HCEC 1CT (cell line): ENCODE data around the gene ACACB.
"Not testable (repeated sequence)": the region's sequence is repeated elsewhere in the genome, so short reads cannot be mapped to it uniquely, and the experiment has no call there.

Source experiments
- DNase-seq: peaks from one replicate; pipeline ENCODE4 v3.0.0-alpha.2; 2017

The ACACB gene

GRCh38 chr12:109147126-109147525 is 30.7 kb downstream of the ACACB start:
- not testable (repeated sequence) for DNase-seq

DNA sequence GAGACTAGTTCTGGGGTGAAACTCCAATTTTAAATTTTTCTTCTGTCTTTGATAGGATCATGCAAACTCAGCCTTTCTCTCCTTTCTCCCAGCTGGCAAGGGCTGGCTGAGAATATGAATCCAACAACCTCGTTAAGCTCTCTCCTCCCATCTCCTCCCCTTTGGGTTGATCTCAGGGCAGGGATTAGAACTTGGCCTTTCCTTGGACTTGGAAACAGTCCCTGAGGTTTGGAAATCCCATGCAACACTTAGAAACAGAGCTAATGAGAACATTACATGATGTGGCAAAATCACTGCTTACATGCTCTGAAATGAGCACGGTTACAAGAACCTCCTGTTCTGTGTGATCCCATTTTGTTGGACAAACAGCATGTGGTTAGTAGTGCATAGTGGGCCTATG is 31.6 kb downstream of the ACACB start:
- DNase-seq = no peak

DNA sequence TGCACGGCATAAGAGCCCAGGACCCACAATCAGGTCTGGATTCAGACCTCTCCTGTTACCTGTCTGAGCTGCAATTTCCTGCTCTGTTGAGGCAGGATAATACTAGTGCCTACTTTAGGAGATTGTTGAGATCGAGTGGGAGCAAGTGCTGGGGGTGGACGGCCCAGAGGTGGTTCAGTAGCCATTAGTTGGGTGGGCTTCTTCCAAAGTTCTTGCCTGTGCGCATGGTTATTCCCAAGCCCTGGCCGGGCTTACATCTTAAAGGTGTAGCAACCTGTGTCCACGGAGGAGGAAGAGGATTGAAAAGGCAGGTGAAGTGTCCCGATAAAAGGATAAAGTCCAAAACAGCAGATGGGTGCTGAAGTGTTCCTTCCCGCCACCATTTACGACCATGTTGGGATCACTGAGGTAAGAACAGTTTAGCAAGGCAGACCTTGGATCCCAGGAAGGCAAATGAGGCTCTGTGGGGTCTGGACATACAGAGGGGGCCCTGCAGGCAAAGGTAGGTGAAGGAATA is 33.8 kb downstream of the ACACB start:
- no peak for DNase-seq

DNA sequence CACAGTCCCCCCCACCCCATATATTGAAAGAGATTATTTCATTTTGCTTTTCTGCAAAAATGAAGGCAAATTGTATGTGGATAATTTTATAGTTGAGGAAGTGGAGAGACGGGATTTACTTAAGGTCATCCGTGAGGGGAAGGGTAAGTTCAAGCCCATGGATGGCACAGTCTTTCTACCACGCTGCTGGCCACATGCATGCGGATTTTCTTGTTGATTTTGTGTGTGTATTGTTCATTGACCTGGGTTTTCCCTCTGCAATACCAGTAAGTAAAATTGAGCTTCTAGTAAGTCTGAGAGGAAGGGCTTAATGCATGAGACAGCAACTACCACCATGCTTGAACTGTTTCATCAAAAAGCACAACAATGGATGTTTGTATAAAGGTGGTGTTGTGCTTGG is 35.1 kb downstream of the ACACB start:
- DNase-seq = no peak

- DNase-seq = no peak
Observed at GRCh38 chr12:109153821-109154441, 37.5 kb downstream of the ACACB start.

- peak; percentile 59 for DNase-seq
Observed at GRCh38 chr12:109154451-109155438, 38.4 kb downstream of the ACACB start.

- DNase-seq = no peak
Observed at GRCh38 chr12:109156036-109156435, 39.6 kb downstream of the ACACB start.

- no peak for DNase-seq
Observed at GRCh38 chr12:109156586-109156985, 40.2 kb downstream of the ACACB start.

- peak; percentile 9 for DNase-seq
Observed at GRCh38 chr12:109157986-109158385, 41.6 kb downstream of the ACACB start.

- DNase-seq = no peak
Observed at GRCh38 chr12:109160433-109160832, 44.0 kb downstream of the ACACB start.

DNA sequence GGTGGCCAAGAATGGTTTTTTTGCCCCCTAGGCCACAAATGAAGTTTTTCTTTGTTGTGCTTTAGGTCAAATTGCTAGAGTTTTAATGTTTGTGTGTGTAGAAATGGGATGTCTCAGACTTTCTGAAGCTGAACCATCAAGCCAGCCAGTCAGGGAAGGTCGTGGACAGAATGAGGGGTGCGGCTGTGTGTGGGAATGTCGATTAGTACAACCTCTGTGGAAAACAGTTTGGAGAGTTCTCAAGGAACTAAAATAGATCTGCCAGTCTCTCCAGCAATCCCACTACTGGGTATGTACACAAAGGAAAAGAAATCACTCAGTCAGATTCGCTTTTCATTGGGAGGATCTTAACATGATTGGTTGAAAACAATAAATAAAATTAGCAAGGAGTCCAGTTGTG is 44.5 kb downstream of the ACACB start:
- DNase-seq = no peak

- no peak for DNase-seq
Observed at GRCh38 chr12:109162551-109162950, 46.2 kb downstream of the ACACB start.

DNA sequence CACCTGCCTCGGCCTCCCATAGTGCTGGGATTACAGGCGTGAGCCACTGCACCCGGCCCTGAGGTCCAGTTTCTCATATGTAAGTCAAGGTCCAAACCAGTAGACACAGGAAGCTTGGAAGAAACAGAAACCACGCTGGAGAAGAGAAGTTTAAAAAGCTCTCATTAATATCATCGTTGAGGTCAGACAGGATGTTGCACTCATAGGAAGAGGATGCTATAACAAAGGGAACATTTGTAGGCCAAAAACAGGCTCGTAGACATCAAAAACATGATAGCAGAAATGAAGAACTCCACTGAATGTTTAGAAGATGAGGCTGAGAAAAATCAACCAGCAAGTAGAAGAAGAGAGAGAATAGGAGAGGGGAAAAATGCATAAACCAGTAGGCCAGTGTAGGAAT is 46.8 kb downstream of the ACACB start:
- no peak for DNase-seq

DNA sequence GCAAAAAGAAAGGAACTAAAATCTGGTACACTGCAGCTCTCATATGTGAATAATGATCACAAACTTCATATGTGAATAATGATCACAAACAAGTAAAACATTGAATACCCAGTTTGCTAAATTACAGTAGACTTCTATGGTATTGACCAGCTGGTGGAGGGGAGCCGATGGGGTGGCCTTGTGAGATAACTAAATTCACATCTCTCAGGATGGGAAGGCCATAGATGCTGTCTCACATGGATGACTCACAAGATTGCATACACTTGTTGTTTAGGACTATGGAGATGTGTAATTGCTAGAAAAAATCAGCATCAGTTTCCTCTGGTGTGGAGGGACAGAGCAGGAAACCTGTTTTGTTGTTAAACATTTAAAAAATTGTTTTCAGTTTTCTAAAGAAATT is 49.2 kb downstream of the ACACB start:
- DNase-seq = peak; percentile 42

DNA sequence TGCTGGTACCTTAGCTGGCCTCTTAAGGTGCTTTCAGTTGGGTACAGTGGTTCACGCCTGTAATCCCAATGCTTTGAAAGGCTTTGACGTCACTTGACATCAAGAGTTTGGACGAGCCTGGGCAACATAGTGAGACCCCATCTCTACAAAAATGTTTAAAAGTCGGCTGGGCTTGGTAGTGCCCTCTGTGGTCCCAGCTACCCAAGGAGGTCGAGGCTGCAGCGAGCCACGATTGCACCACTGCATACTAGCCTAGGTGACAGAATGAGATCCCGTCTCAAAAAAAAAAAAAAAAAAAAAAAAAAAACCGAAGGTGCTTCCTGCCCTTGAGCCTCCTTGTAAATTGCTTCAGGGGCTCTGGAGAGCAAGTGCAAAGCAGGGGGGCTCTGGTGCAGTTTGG is 50.0 kb downstream of the ACACB start:
- no peak for DNase-seq

DNA sequence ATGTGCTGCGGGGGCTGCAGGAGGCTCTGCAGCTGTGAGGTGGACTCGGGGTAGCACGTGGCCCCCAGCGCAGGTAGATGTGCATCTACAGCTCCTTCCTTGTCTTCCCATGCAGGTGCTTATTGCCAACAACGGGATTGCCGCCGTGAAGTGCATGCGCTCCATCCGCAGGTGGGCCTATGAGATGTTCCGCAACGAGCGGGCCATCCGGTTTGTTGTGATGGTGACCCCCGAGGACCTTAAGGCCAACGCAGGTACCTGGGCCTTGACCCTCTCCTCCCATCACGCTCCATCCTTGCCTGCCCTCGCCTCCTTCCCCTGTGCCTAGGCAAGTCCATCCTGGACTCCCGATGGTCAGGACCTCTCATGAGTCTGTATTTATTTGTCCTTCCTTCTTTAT is 51.4 kb downstream of the ACACB start:
- no peak for DNase-seq

GRCh38 chr12:109169262-109169661 is 52.9 kb downstream of the ACACB start:
- no peak for DNase-seq

DNA sequence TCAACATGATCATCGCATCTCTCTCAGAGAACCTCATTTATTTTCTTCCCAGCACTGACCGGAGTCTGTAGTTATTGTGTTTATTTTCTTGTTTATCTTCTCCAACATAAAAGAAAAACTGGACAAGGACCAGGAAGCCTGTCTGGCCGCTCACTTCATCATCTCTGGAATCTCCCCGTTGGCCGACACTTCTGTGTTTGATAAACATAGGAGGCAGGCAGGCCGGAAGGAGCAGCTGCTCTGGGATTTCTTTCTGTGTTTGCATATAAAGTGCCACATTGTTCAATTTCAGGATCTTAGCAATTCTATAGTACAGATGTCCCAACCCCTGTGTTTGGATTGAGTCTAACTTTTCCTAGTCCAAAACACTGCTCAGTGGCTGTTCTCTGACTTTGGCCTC is 53.3 kb downstream of the ACACB start:
- DNase-seq = no peak

GRCh38 chr12:109170324-109170723 is 53.9 kb downstream of the ACACB start:
- DNase-seq = no peak

- DNase-seq = not testable (repeated sequence)
Observed at GRCh38 chr12:109172787-109173186, 56.4 kb downstream of the ACACB start.

GRCh38 chr12:109173443-109174240 is 57.3 kb downstream of the ACACB start:
- DNase-seq = no peak

DNA sequence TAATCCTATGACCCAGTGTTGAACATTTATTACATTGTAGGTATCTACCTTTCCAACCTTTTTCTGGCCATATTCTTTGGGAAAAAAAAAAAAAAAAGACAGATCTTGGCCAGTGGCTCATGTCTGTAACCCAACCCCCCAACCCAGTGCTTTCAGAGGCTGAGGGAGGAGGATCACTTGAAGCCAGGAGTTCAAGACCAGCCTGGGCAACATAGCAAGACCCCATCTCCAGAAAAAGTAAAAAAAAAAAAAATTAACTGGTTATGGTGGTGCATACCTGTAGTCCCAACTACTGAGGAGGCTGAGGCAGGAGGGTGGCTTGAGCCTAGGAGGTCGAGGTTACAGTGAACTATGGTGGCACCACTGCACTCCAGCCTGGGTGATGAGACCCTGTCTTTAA is 58.1 kb downstream of the ACACB start:
- DNase-seq = no peak

DNA sequence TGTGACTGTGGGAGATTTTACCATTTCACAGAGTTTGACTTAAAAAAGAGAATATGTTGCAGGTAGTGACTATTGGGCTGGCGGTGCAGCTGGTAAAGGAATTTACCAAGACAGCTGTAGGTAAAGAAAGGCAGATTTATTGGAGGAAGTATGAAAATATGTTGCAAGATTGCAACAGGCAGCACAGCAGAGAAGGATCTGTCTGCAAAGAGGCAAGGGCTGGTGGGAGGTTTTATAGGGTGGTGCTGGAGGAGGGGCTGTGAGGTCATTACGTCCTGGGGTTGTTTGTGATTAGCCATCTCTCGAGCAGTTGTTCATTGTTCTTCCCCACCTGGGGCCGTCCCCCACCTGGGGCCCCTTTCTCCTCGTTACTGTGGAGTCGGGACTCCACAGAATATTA is 62.1 kb downstream of the ACACB start:
- no peak for DNase-seq
